Esophagus squamous epithelium (tissue), 5 donors: ENCODE measurements around the gene DDX51. TPM values are rescaled to one million over a fixed set of nuclear protein-coding genes. Genes with fewer than 3 reads are reported as not detected.

Experiments
- DNase-seq: peaks from one replicate; lab custom pipeline; 2025; lab: John Stamatoyannopoulos, UW
- H3K27ac ChIP-seq, 4 donors: fragments of 200-600 bp; sonication (generic); one replicate each; pipeline ENCODE4 v1.5.1; 2016 to 2019; ENCODE audit warnings: mild to moderate bottlenecking in 1 of 4
- H3K27me3 ChIP-seq, 4 donors: fragments of 200-600 bp; sonication (generic); 1 replicate in 3 of 4; 2 replicates in 1 of 4; pipeline versions ENCODE4 v1.5.1 to v1.6.0; 2017 to 2021; ENCODE audit warnings: antibody characterized with exemption in 1 of 4
- H3K36me3 ChIP-seq, 3 donors: fragments of 200-600 bp; sonication (generic); one replicate each; pipeline ENCODE4 v1.5.1; 2016 to 2019
- H3K4me1 ChIP-seq, 3 donors: fragments of 200-600 bp; sonication (generic); one replicate each; pipeline ENCODE4 v1.5.1; 2017 to 2019
- H3K4me3 ChIP-seq, 4 donors: fragments of 200-600 bp; sonication (generic); 1 replicate in 3 of 4; 2 replicates in 1 of 4; pipeline ENCODE4 v1.5.1; 2016 to 2019; ENCODE audit warnings: mild to moderate bottlenecking in 2 of 4, moderate library complexity in 1 of 4
- H3K9me3 ChIP-seq, 3 donors: fragments of 200-600 bp; sonication (generic); one replicate each; pipeline ENCODE4 v1.5.1; 2016 to 2019
- CTCF ChIP-seq, 6 experiments: fragments of 450-650 bp in 4 of 6; fragments of 200-600 bp in 2 of 6; sonication (generic) in 2 of 6; IDR thresholded peaks; one replicate each; pipeline ENCODE4 v1.5.1; 2016 to 2019; ENCODE audit warnings: antibody characterized with exemption in 6 of 6, mild to moderate bottlenecking in 4 of 6, moderate library complexity in 4 of 6
- POLR2A ChIP-seq, 4 donors: fragments of 450-650 bp; IDR thresholded peaks; one replicate each; pipeline ENCODE4 v1.6.1; 2017; ENCODE audit warnings: antibody characterized with exemption in 4 of 4, mild to moderate bottlenecking in 4 of 4, moderate library complexity in 3 of 4
- WGBS, 2 donors: methylation state at CpG; one replicate each; pipeline ENCODE4 v1.1.5; 2018; 5-methylcytosine and 5-hydroxymethylcytosine counted together
- intact Hi-C: fragments of 100-400 bp; cut with DNase I; formaldehyde crosslinking; loops from one replicate; pipeline ENCODE4 v1.15.0; 2022
- total RNA-seq, 4 donors: library from RNA; depleted of rRNA; stranded (reverse); fragments of >200 nt; gene quantifications; one replicate each; pipeline ENCODE4 v1.1.0, GENCODE V29; 2016
- donor health status: DM: yes; HTN: yes; CAD: no.

The DDX51 gene
- total RNA-seq, 4 donors from 2014 or later = 8.9 to 15.3 (median 11.0) TPM

- intact Hi-C loops = no loop called here
- no peak for TF ChIP-seq CTCF (IDR thresholded peaks at IDR 0.05)
- no peak for TF ChIP-seq POLR2A (IDR thresholded peaks at IDR 0.05)
- Histone ChIP-seq H3K36me3 (no peaks in the 10 kb centered on the region), H3K4me1 (peaks cover 14 to 36% (median 15%) of the 10 kb centered on the region in 3 donors), H3K27me3 (peaks cover 0 to 81% (median 0%) of the 10 kb centered on the region in 4 donors), H3K9me3 (peaks cover 0 to 14% (median 0%) of the 10 kb centered on the region in 3 donors), H3K27ac (no peak overlapping the region), H3K4me3 (peak overlapping the region in 2 of 4 donors; percentile 18 to 28)
- no peak for DNase-seq
- 33 to 37% methylated on average over 3 to 8 of the region's 39 CpGs for WGBS, 2 donors
Observed at GRCh38 chr12:132186857-132187620, 42.9 kb upstream of the DDX51 start.

- Histone ChIP-seq H3K27ac (peak overlapping the region in 1 of 4 donors; percentile 29), H3K9me3 (peaks cover 0 to 14% (median 0%) of the 10 kb centered on the region in 3 donors), H3K4me1 (peaks cover 14 to 36% (median 15%) of the 10 kb centered on the region in 3 donors), H3K27me3 (peaks cover 0 to 82% (median 0%) of the 10 kb centered on the region in 4 donors), H3K36me3 (no peaks in the 10 kb centered on the region), H3K4me3 (peak overlapping the region in 2 of 4 donors; percentile 18 to 28)
- intact Hi-C loops = no loop called here
- no peak for DNase-seq
- no peak for TF ChIP-seq POLR2A (IDR thresholded peaks at IDR 0.05)
- TF ChIP-seq CTCF (IDR thresholded peaks at IDR 0.05) = no peak
- 50 to 65% methylated on average over 9 to 22 of the region's 24 CpGs for WGBS, 2 donors
Observed at GRCh38 chr12:132186208-132186856, 42.2 kb upstream of the DDX51 start.

- H3K27me3 ChIP-seq = peaks cover 0 to 82% (median 0%) of the 10 kb centered on the region in 4 donors
- no peak for DNase-seq
- peak overlapping the region in 2 of 4 donors; percentile 18 to 28 for H3K4me3 ChIP-seq
- H3K27ac ChIP-seq = peak overlapping the region in 1 of 4 donors; percentile 29
- 56 to 63% methylated on average over 15 to 16 of the region's 16 CpGs for WGBS, 2 donors
- TF ChIP-seq POLR2A (IDR thresholded peaks at IDR 0.05) (no peak), CTCF (IDR thresholded peaks at IDR 0.05) (no peak)
- intact Hi-C loops = no loop called here
- H3K36me3 ChIP-seq = no peaks in the 10 kb centered on the region
- peaks cover 0 to 14% (median 0%) of the 10 kb centered on the region in 3 donors for H3K9me3 ChIP-seq
- H3K4me1 ChIP-seq = peaks cover 11 to 32% (median 13%) of the 10 kb centered on the region in 3 donors
Observed at GRCh38 chr12:132185705-132186104, 41.6 kb upstream of the DDX51 start.

GRCh38 chr12:132182711-132183365 is 38.7 kb upstream of the DDX51 start:
- TF ChIP-seq CTCF (IDR thresholded peaks at IDR 0.05) (no peak), POLR2A (IDR thresholded peaks at IDR 0.05) (no peak)
- Histone ChIP-seq H3K4me3 (no peak overlapping the region), H3K36me3 (no peaks in the 10 kb centered on the region), H3K27me3 (peaks cover 0 to 87% (median 2%) of the 10 kb centered on the region in 4 donors), H3K9me3 (peaks cover 0 to 14% (median 0%) of the 10 kb centered on the region in 3 donors), H3K27ac (no peak overlapping the region), H3K4me1 (peaks cover 0 to 21% (median 0%) of the 10 kb centered on the region in 3 donors)
- intact Hi-C loops = no loop called here
- WGBS, 2 donors = 71 to 75% methylated on average over 10 of the region's 10 CpGs
- DNase-seq = no peak
